GM23338 (cell line): Measurements from ENCODE around the gene KCNK5. TPM values are rescaled to one million over a fixed set of nuclear protein-coding genes. Genes with fewer than 3 reads are reported as not detected.

ENCODE experiments used
- ATAC-seq: fragments of 200-7000 bp; cut with Tn5 transposase; 3 replicates; pipeline ENCODE4 v1.9.1; 2020
- DNase-seq: peaks from one replicate; pipeline ENCODE4 v3.0.0-alpha.2; 2015; ENCODE audit warnings: low spot score
- H2AFZ ChIP-seq: fragments of 200-600 bp; sonication (generic); 2 replicates; pipeline ENCODE4 v1.8.0; 2016; ENCODE audit warnings: antibody characterized with exemption, mild to moderate bottlenecking, moderate library complexity
- H3F3A ChIP-seq: fragments of 200-600 bp; sonication (generic); replicated peaks from 2 replicates; pipeline ENCODE4 v1.8.0; 2017; ENCODE audit warnings: antibody characterized with exemption, mixed run types, low read depth
- H3K27ac ChIP-seq: fragments of 200-600 bp; sonication (generic); 2 replicates; pipeline ENCODE4 v1.6.1; 2016; ENCODE audit warnings: low read depth
- H3K27me3 ChIP-seq: fragments of 200-600 bp; sonication (generic); 2 replicates; pipeline ENCODE4 v1.8.0; 2016; ENCODE audit warnings: mild to moderate bottlenecking, mixed run types, moderate library complexity; ENCODE audit not compliant: insufficient read depth
- H3K36me3 ChIP-seq: fragments of 200-600 bp; sonication (generic); 2 replicates; pipeline ENCODE4 v1.8.0; 2016; ENCODE audit warnings: mild to moderate bottlenecking; ENCODE audit not compliant: insufficient read depth
- H3K4me1 ChIP-seq: fragments of 200-600 bp; sonication (generic); 2 replicates; pipeline ENCODE4 v1.8.0; 2016; ENCODE audit warnings: mild to moderate bottlenecking, moderate library complexity; ENCODE audit not compliant: insufficient read depth
- H3K4me2 ChIP-seq: fragments of 200-600 bp; sonication (generic); 2 replicates; pipeline ENCODE4 v1.7.1; 2017; ENCODE audit warnings: mixed run types
- H3K4me3 ChIP-seq: fragments of 200-600 bp; sonication (generic); 2 replicates; pipeline ENCODE4 v1.6.1; 2016; ENCODE audit warnings: mixed run types
- H3K79me2 ChIP-seq: fragments of 200-600 bp; sonication (generic); replicated peaks from 2 replicates; pipeline ENCODE4 v1.8.0; 2017; ENCODE audit warnings: mild to moderate bottlenecking; ENCODE audit not compliant: insufficient read depth
- H3K9me2 ChIP-seq: fragments of 200-600 bp; sonication (generic); 2 replicates; pipeline ENCODE4 v1.8.0; 2017; ENCODE audit not compliant: insufficient read depth
- H4K20me1 ChIP-seq: fragments of 200-600 bp; sonication (generic); replicated peaks from 2 replicates; pipeline ENCODE4 v1.8.0; 2017; ENCODE audit warnings: mild to moderate bottlenecking; ENCODE audit not compliant: insufficient read depth
- H3K27ac Mint-ChIP-seq: 2 replicates; pipeline ENCODE4 v1.8.0; 2020; ENCODE audit warnings: inconsistent platforms, mild to moderate bottlenecking, moderate library complexity, mixed read lengths
- H3K27me3 Mint-ChIP-seq: 3 replicates; pipeline ENCODE4 v1.8.0; 2022; ENCODE audit warnings: low read depth, mild to moderate bottlenecking, moderate library complexity, mixed read lengths, inconsistent platforms; ENCODE audit not compliant: insufficient read depth, poor library complexity
- H3K36me3 Mint-ChIP-seq: 3 replicates; pipeline ENCODE4 v1.8.0; 2021; ENCODE audit warnings: low read depth, mild to moderate bottlenecking, inconsistent platforms, moderate library complexity, mixed read lengths
- H3K4me1 Mint-ChIP-seq: 3 replicates; pipeline ENCODE4 v1.8.0; 2020; ENCODE audit warnings: mild to moderate bottlenecking, inconsistent platforms, mixed read lengths
- H3K4me3 Mint-ChIP-seq: 3 replicates; pipeline ENCODE4 v1.8.0; 2021; ENCODE audit warnings: moderate library complexity, mild to moderate bottlenecking, inconsistent platforms, mixed read lengths
- H3K9me3 Mint-ChIP-seq: 3 replicates; pipeline ENCODE4 v1.8.0; 2020; ENCODE audit warnings: moderate library complexity, mild to moderate bottlenecking, inconsistent platforms, mixed read lengths
- EZH2phosphoT487 ChIP-seq: fragments of 200-600 bp; sonication (generic); IDR thresholded peaks from one replicate; pipeline ENCODE4 v1.8.1; 2018; ENCODE audit warnings: antibody characterized with exemption; ENCODE audit not compliant: unreplicated experiment
- JUNB ChIP-seq: IDR thresholded peaks from one replicate; pipeline ENCODE4 v1.6.1; 2016; ENCODE audit warnings: antibody characterized with exemption; ENCODE audit not compliant: unreplicated experiment
- NANOG ChIP-seq: IDR thresholded peaks from 2 replicates; pipeline ENCODE4 v1.6.1; 2016; ENCODE audit warnings: antibody characterized with exemption, borderline replicate concordance
- POLR2AphosphoS5 ChIP-seq: IDR thresholded peaks from 2 replicates; pipeline ENCODE4 v1.6.1; 2016; ENCODE audit warnings: antibody characterized with exemption, low read depth
- ZNF114 ChIP-seq: fragments of 250-450 bp; sonication (Bioruptor Pico); IDR thresholded peaks from 2 replicates; pipeline ENCODE4 v1.5.0; 2020; ENCODE audit warnings: mild to moderate bottlenecking, moderate library complexity
- polyA plus RNA-seq: library from polyadenylated mRNA; unstranded; fragments of >200 nt; fragmentation: Nextera tagmentation; extraction: Ambion mirVana; gene quantifications from 2 replicates; pipeline ENCODE4 v1.2.1, GENCODE V29; 2016
- total RNA-seq: library from RNA; depleted of rRNA; stranded (reverse); fragments of >200 nt; shearing (Covaris generic); gene quantifications from 2 replicates; pipeline ENCODE4 v1.2.3, GENCODE V29; 2014
- TF ChIP-seq, protein P1 (sequence below): IDR thresholded peaks from 2 replicates; pipeline ENCODE4 v1.6.1; 2016; ENCODE audit warnings: antibody characterized with exemption
- TF ChIP-seq, protein P2 (sequence below): fragments of 250-450 bp; sonication (Bioruptor Pico); IDR thresholded peaks from 2 replicates; pipeline ENCODE4 v1.5.0; 2020; ENCODE audit warnings: mild to moderate bottlenecking, moderate library complexity

Gene KCNK5
- total and polyA plus RNA-seq, 2 experiments from 2014 or later: 9.5 to 57.4 TPM

DNA sequence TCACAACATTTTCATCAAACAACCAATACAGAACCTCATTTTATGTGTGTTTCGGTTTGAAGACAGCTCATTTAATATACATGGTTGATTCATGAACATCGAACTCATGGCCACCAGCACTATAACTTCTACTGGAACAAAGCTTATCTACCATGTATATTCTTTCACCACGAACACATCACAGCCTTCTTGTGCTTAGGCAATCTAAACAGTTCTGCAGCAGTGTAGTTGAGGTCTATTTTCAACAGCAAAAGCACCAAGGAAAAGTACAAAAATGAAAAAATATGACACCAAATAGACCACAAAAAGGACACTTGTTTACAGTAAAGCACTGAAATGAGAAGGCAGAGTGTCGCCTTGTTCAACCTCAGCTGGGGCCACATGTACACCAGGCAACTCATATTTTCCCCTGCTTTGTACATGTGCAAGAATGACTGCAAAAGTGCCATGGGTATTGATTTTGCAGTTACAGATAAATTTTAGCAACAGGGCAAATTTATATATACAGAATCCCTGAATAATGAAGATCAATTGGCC is 25.8 kb upstream of the KCNK5 start:
- Mint-ChIP-seq H3K36me3 (peaks cover 7% of the 10 kb centered on the region; the same call in 2 of the 3 replicates), H3K4me3 (no peak overlapping the region), H3K27ac (no peak overlapping the region), H3K4me1 (peaks cover 26% of the 10 kb centered on the region), H3K27me3 (no peaks in the 10 kb centered on the region), H3K9me3 (peaks cover 19% of the 10 kb centered on the region)
- Histone ChIP-seq H3K4me2 (no peak overlapping the region), H3K36me3 (no peaks in the 10 kb centered on the region), H3K9me2 (0 out of 2 replicates have a peak, but pooled peaks cover 3% of the 10 kb centered on the region), H3F3A (no peaks in the 10 kb centered on the region), H3K27me3 (no peaks in the 10 kb centered on the region), H3K4me1 (peaks cover 18% of the 10 kb centered on the region), H3K4me3 (no peak overlapping the region), H2AFZ (no peak overlapping the region), H4K20me1 (no peaks in the 10 kb centered on the region), H3K27ac (no peak overlapping the region), H3K79me2 (no peaks in the 10 kb centered on the region)
- ATAC-seq: no peak
- TF ChIP-seq NANOG (no peak), ZNF114 (CRISPR knock-in tag) (no peak), JUNB (no peak), POLR2AphosphoS5 (no peak), EZH2phosphoT487 (no peak)
- TF ChIP-seq, protein P1, sequence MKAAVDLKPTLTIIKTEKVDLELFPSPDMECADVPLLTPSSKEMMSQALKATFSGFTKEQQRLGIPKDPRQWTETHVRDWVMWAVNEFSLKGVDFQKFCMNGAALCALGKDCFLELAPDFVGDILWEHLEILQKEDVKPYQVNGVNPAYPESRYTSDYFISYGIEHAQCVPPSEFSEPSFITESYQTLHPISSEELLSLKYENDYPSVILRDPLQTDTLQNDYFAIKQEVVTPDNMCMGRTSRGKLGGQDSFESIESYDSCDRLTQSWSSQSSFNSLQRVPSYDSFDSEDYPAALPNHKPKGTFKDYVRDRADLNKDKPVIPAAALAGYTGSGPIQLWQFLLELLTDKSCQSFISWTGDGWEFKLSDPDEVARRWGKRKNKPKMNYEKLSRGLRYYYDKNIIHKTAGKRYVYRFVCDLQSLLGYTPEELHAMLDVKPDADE: no peak
- TF ChIP-seq, protein P2, sequence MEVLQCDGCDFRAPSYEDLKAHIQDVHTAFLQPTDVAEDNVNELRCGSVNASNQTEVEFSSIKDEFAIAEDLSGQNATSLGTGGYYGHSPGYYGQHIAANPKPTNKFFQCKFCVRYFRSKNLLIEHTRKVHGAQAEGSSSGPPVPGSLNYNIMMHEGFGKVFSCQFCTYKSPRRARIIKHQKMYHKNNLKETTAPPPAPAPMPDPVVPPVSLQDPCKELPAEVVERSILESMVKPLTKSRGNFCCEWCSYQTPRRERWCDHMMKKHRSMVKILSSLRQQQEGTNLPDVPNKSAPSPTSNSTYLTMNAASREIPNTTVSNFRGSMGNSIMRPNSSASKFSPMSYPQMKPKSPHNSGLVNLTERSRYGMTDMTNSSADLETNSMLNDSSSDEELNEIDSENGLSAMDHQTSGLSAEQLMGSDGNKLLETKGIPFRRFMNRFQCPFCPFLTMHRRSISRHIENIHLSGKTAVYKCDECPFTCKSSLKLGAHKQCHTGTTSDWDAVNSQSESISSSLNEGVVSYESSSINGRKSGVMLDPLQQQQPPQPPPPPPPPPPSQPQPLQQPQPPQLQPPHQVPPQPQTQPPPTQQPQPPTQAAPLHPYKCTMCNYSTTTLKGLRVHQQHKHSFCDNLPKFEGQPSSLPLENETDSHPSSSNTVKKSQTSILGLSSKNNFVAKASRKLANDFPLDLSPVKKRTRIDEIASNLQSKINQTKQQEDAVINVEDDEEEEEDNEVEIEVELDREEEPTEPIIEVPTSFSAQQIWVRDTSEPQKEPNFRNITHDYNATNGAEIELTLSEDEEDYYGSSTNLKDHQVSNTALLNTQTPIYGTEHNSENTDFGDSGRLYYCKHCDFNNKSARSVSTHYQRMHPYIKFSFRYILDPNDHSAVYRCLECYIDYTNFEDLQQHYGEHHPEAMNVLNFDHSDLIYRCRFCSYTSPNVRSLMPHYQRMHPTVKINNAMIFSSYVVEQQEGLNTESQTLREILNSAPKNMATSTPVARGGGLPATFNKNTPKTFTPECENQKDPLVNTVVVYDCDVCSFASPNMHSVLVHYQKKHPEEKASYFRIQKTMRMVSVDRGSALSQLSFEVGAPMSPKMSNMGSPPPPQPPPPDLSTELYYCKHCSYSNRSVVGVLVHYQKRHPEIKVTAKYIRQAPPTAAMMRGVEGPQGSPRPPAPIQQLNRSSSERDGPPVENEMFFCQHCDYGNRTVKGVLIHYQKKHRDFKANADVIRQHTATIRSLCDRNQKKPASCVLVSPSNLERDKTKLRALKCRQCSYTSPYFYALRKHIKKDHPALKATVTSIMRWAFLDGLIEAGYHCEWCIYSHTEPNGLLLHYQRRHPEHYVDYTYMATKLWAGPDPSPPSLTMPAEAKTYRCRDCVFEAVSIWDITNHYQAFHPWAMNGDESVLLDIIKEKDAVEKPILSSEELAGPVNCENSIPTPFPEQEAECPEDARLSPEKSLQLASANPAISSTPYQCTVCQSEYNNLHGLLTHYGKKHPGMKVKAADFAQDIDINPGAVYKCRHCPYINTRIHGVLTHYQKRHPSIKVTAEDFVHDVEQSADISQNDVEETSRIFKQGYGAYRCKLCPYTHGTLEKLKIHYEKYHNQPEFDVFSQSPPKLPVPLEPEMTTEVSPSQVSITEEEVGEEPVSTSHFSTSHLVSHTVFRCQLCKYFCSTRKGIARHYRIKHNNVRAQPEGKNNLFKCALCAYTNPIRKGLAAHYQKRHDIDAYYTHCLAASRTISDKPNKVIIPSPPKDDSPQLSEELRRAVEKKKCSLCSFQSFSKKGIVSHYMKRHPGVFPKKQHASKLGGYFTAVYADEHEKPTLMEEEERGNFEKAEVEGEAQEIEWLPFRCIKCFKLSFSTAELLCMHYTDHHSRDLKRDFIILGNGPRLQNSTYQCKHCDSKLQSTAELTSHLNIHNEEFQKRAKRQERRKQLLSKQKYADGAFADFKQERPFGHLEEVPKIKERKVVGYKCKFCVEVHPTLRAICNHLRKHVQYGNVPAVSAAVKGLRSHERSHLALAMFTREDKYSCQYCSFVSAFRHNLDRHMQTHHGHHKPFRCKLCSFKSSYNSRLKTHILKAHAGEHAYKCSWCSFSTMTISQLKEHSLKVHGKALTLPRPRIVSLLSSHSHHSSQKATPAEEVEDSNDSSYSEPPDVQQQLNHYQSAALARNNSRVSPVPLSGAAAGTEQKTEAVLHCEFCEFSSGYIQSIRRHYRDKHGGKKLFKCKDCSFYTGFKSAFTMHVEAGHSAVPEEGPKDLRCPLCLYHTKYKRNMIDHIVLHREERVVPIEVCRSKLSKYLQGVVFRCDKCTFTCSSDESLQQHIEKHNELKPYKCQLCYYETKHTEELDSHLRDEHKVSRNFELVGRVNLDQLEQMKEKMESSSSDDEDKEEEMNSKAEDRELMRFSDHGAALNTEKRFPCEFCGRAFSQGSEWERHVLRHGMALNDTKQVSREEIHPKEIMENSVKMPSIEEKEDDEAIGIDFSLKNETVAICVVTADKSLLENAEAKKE (CRISPR knock-in tag): no peak
- no peak for DNase-seq
